HG03432 (cell line): Measurements from ENCODE around the gene CDC42EP2.

Experiments
- ATAC-seq: cut with Tn5 transposase; IDR thresholded peaks from one replicate; pipeline ENCODE4 v1.9.1; 2021; ENCODE audit warnings: mild to moderate bottlenecking, moderate library complexity; ENCODE audit not compliant: unreplicated experiment

Gene CDC42EP2

GRCh38 chr11:65314501-65315203, at the start of gene CDC42EP2:
TSS of gene CDC42EP2 (plus strand) at chr11:65314866. CDS start at chr11:65320899, 6,033 bp downstream.
- peak; percentile 80 for ATAC-seq

GRCh38 chr11:65266210-65266609, 48.5 kb upstream of the CDC42EP2 start:
- ATAC-seq, result no peak

GRCh38 chr11:65274735-65275682, 39.7 kb upstream of the CDC42EP2 start:
- no peak for ATAC-seq

GRCh38 chr11:65275906-65276305, 38.8 kb upstream of the CDC42EP2 start:
- ATAC-seq, result no peak

- ATAC-seq, result no peak
These were observed 36.9 kb upstream of the CDC42EP2 start for GRCh38 chr11:65277631-65278277.

GRCh38 chr11:65278356-65278755, 36.3 kb upstream of the CDC42EP2 start:
- ATAC-seq, result no peak

- ATAC-seq, result no peak
These were observed 35.4 kb upstream of the CDC42EP2 start for GRCh38 chr11:65279279-65279678.

GRCh38 chr11:65279741-65280440, 34.8 kb upstream of the CDC42EP2 start:
- no peak for ATAC-seq

- no peak for ATAC-seq
These were observed 34.0 kb upstream of the CDC42EP2 start for GRCh38 chr11:65280646-65281045.

GRCh38 chr11:65286686-65287085, 28.0 kb upstream of the CDC42EP2 start:
- no peak for ATAC-seq

- ATAC-seq, result no peak
These were observed 27.1 kb upstream of the CDC42EP2 start for GRCh38 chr11:65287601-65288000.

- ATAC-seq, result no peak
These were observed 25.7 kb upstream of the CDC42EP2 start for GRCh38 chr11:65288706-65289536.

GRCh38 chr11:65290448-65291165, 24.1 kb upstream of the CDC42EP2 start:
- ATAC-seq, result no peak

GRCh38 chr11:65291613-65292012, 23.1 kb upstream of the CDC42EP2 start:
- ATAC-seq, result no peak

GRCh38 chr11:65292890-65293289, 21.8 kb upstream of the CDC42EP2 start:
- ATAC-seq, result no peak

GRCh38 chr11:65293909-65294381, 20.7 kb upstream of the CDC42EP2 start:
- ATAC-seq, result no peak

GRCh38 chr11:65295001-65295400, 19.7 kb upstream of the CDC42EP2 start:
- no peak for ATAC-seq

GRCh38 chr11:65295571-65296341, 18.9 kb upstream of the CDC42EP2 start:
- ATAC-seq, result no peak
